ENCODE results near the gene RBM33. TPM values are rescaled to one million over a fixed set of nuclear protein-coding genes. Genes with fewer than 3 reads are reported as not detected.

Gene RBM33
- total and polyA plus RNA-seq, 2 donors from 2014 or later: 9.8 to 78.7 TPM

- peaks cover 0 to 9% (median 7%) of the 10 kb centered on the region in 3 donors for H3K4me1 ChIP-seq (ENCODE audit: control insufficient read depth in 2 of 3, insufficient read depth in 2 of 3, low read depth in 1 of 3, low read length in 3 of 3)
- H3K9ac ChIP-seq (ENCODE audit: low read length in 3 of 3): peak overlapping the region; percentile 3 to 98 (median 91)
- no peaks in the 10 kb centered on the region for H3K27me3 ChIP-seq (ENCODE audit: control insufficient read depth, insufficient read depth, low read length)
- FAIRE-seq: no peak
- DNase-seq: no peak
- H3K36me3 ChIP-seq (ENCODE audit: control insufficient read depth in 2 of 3, insufficient read depth in 3 of 3, low read length in 3 of 3): peaks cover 3 to 13% (median 3%) of the 10 kb centered on the region in 3 donors
- H3K9me3 ChIP-seq (ENCODE audit: control insufficient read depth in 2 of 3, insufficient read depth in 1 of 3, low read length in 3 of 3): peaks cover 3 to 4% (median 3%) of the 10 kb centered on the region in 3 donors
- peak overlapping the region; percentile 91 to 92 for H3K27ac ChIP-seq (ENCODE audit: low read depth in 2 of 2, low read length in 2 of 2)
- intact Hi-C loops (cut with DNase I): no loop called here
- TF ChIP-seq CTCF (IDR thresholded peaks at IDR 0.05; ENCODE audit: borderline replicate concordance, extremely low read depth, insufficient read depth): no peak
- H3K4me3 ChIP-seq (ENCODE audit: low read length in 3 of 3): peak overlapping the region; percentile 93 to 99 (median 98)
Measured at GRCh38 chr7:155643804-155644177, 670 bp upstream of the RBM33 start.

- H3K4me3 ChIP-seq (ENCODE audit: low read length in 3 of 3): peak overlapping the region; percentile 93 to 99 (median 98)
- DNase-seq (peak in 4 of 5 donors; percentile 52 to 82 (median 71)), FAIRE-seq (no peak)
- TF ChIP-seq CTCF (IDR thresholded peaks at IDR 0.05; ENCODE audit: borderline replicate concordance, extremely low read depth, insufficient read depth): no peak
- H3K4me1 ChIP-seq (ENCODE audit: control insufficient read depth in 2 of 3, insufficient read depth in 2 of 3, low read depth in 1 of 3, low read length in 3 of 3): peaks cover 0 to 10% (median 7%) of the 10 kb centered on the region in 3 donors
- H3K27me3 ChIP-seq (ENCODE audit: control insufficient read depth, insufficient read depth, low read length): no peaks in the 10 kb centered on the region
- peaks cover 3 to 9% (median 3%) of the 10 kb centered on the region in 3 donors for H3K9me3 ChIP-seq (ENCODE audit: control insufficient read depth in 2 of 3, insufficient read depth in 1 of 3, low read length in 3 of 3)
- intact Hi-C loops (cut with DNase I): no loop called here
- H3K36me3 ChIP-seq (ENCODE audit: control insufficient read depth in 2 of 3, insufficient read depth in 3 of 3, low read length in 3 of 3): peaks cover 3 to 14% (median 3%) of the 10 kb centered on the region in 3 donors
- peak overlapping the region; percentile 91 to 92 for H3K27ac ChIP-seq (ENCODE audit: low read depth in 2 of 2, low read length in 2 of 2)
- H3K9ac ChIP-seq (ENCODE audit: low read length in 3 of 3): peak overlapping the region; percentile 79 to 98 (median 91)
Measured at GRCh38 chr7:155644971-155645509, 579 bp downstream of the RBM33 start.

- Histone ChIP-seq H3K4me1 (ENCODE audit: control insufficient read depth in 2 of 3, insufficient read depth in 2 of 3, low read depth in 1 of 3, low read length in 3 of 3) (peaks cover 0 to 10% (median 7%) of the 10 kb centered on the region in 3 donors), H3K9ac (ENCODE audit: low read length in 3 of 3) (peak overlapping the region in 2 of 3 donors; percentile 91 to 98), H3K27me3 (ENCODE audit: control insufficient read depth, insufficient read depth, low read length) (no peaks in the 10 kb centered on the region), H3K9me3 (ENCODE audit: control insufficient read depth in 2 of 3, insufficient read depth in 1 of 3, low read length in 3 of 3) (peaks cover 3 to 9% (median 3%) of the 10 kb centered on the region in 3 donors), H3K4me3 (ENCODE audit: low read length in 3 of 3) (peak overlapping the region; percentile 93 to 99 (median 98)), H3K36me3 (ENCODE audit: control insufficient read depth in 2 of 3, insufficient read depth in 3 of 3, low read length in 3 of 3) (peaks cover 2 to 14% (median 3%) of the 10 kb centered on the region in 3 donors), H3K27ac (ENCODE audit: low read depth in 2 of 2, low read length in 2 of 2) (no peak overlapping the region)
- no peak for TF ChIP-seq CTCF (IDR thresholded peaks at IDR 0.05; ENCODE audit: borderline replicate concordance, extremely low read depth, insufficient read depth)
- FAIRE-seq: no peak
- intact Hi-C loops (cut with DNase I): no loop called here
- DNase-seq: peak in 2 of 5 donors; percentile 2 to 5
Measured at GRCh38 chr7:155645662-155646061, 1.2 kb downstream of the RBM33 start.
